ENCODE results near the gene NEURL2.

DNA sequence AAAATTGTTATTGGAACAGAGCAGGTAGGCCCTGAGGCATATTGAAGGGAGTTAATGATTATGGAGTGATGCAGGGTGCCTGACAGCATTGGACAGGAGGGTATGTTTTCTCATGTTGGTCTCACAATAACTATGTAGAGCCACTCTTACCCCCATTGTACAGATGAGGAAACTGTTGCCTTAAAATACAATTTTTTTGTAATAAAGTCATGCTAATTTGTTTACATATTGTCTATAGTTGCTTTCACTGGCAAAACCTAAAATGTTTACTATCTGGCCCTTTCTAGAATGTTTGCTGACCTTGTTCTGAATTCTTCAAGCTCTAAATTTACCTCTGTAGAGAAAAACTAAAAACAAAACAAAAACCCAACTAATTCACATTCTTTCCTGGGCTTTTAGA is 39.5 kb downstream of the NEURL2 start:
- TF ChIP-seq, protein P1, sequence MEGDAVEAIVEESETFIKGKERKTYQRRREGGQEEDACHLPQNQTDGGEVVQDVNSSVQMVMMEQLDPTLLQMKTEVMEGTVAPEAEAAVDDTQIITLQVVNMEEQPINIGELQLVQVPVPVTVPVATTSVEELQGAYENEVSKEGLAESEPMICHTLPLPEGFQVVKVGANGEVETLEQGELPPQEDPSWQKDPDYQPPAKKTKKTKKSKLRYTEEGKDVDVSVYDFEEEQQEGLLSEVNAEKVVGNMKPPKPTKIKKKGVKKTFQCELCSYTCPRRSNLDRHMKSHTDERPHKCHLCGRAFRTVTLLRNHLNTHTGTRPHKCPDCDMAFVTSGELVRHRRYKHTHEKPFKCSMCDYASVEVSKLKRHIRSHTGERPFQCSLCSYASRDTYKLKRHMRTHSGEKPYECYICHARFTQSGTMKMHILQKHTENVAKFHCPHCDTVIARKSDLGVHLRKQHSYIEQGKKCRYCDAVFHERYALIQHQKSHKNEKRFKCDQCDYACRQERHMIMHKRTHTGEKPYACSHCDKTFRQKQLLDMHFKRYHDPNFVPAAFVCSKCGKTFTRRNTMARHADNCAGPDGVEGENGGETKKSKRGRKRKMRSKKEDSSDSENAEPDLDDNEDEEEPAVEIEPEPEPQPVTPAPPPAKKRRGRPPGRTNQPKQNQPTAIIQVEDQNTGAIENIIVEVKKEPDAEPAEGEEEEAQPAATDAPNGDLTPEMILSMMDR (IDR thresholded peaks at IDR 0.05): no peak
- no peak for TF ChIP-seq POLR2A (IDR thresholded peaks at IDR 0.05)

Measured in body of pancreas (tissue), 4 donors.